Endothelial cell of umbilical vein (primary cell): ENCODE data around the gene CACNA1S. TPM values are rescaled to one million over a fixed set of nuclear protein-coding genes. Genes with fewer than 3 reads are reported as not detected.

Source experiments
- BruUV-seq: library from RNA; stranded (reverse); fragments of 400-500 nt; replicated peaks from 2 replicates; lab custom pipeline; 2021; lab: Mats Ljungman, UMichigan
- CTCF ChIA-PET: fragments of 300-600, 350-600 bp; sonication (Branson Sonifier 250); formaldehyde crosslinking; loops from one replicate; lab custom pipeline; 2021; ENCODE audit warnings: antibody characterized with exemption, inconsistent platforms; lab: Charles Lee
- POLR2A ChIA-PET: fragments of 300-600, 350-600 bp; sonication (Branson Sonifier 250); formaldehyde crosslinking; loops from one replicate; lab custom pipeline; 2021; ENCODE audit warnings: antibody characterized with exemption, inconsistent platforms; lab: Charles Lee
- DNase-seq: peaks from one replicate; pipeline ENCODE4 v3.0.0-alpha.2; 2011; ENCODE audit warnings: low read depth, low spot score
- FAIRE-seq: peaks from 2 replicates; lab custom pipeline; 2011; peaks lifted over from hg19 to GRCh38; lab: Jason Lieb, UNC
- H2AFZ ChIP-seq: 2 replicates; pipeline ENCODE4 v1.6.0; 2012; ENCODE audit warnings: low read depth, low read length, control low read depth, inconsistent platforms
- H3K27ac ChIP-seq: 2 replicates; pipeline ENCODE4 v1.5.1; 2011; ENCODE audit warnings: low read depth, mild to moderate bottlenecking, control low read depth, low read length, moderate library complexity; ENCODE audit not compliant: insufficient read depth
- H3K27me3 ChIP-seq, 2 experiments: 2 replicates each; pipeline versions ENCODE4 v1.6.0 to v1.6.1; 2011; ENCODE audit warnings: low read length in 2 of 2, mixed read lengths in 1 of 2; ENCODE audit not compliant: control insufficient read depth in 2 of 2, insufficient read depth in 2 of 2
- H3K36me3 ChIP-seq, 2 experiments: 2 replicates in 1 of 2; 3 replicates in 1 of 2; pipeline ENCODE4 v1.5.1; 2011; ENCODE audit warnings: low read length in 2 of 2, mild to moderate bottlenecking in 1 of 2, moderate library complexity in 1 of 2; ENCODE audit not compliant: control insufficient read depth in 2 of 2, insufficient read depth in 2 of 2; ENCODE audit errors: extremely low read depth in 1 of 2
- H3K4me1 ChIP-seq: 3 replicates; pipeline ENCODE4 v1.5.1; 2011; ENCODE audit warnings: mild to moderate bottlenecking, low read length; ENCODE audit not compliant: control insufficient read depth, insufficient read depth; ENCODE audit errors: extremely low read depth
- H3K4me2 ChIP-seq: 2 replicates; pipeline ENCODE4 v1.6.1; 2011; ENCODE audit warnings: low read length, control low read depth, mixed read lengths; ENCODE audit not compliant: insufficient read depth
- H3K4me3 ChIP-seq, 3 experiments: fragments of 200-600 bp in 1 of 3; sonication (generic), shearing (Covaris generic) in 1 of 3; replicated peaks in 1 of 3; 2 replicates each; pipeline ENCODE4 v1.5.1; 2011 to 2016; ENCODE audit warnings: control low read depth in 3 of 3, low read length in 3 of 3, mild to moderate bottlenecking in 2 of 3, inconsistent platforms in 1 of 3, low read depth in 1 of 3, moderate library complexity in 1 of 3; ENCODE audit not compliant: insufficient read depth in 1 of 3
- H3K79me2 ChIP-seq: 2 replicates; pipeline ENCODE4 v1.6.0; 2012; ENCODE audit warnings: low read length, inconsistent platforms; ENCODE audit not compliant: control insufficient read depth, insufficient read depth
- H3K9ac ChIP-seq: replicated peaks from 2 replicates; pipeline ENCODE3; 2011; ENCODE audit warnings: low read length, control low read depth; ENCODE audit not compliant: insufficient read depth; ENCODE audit errors: extremely low read depth
- H3K9me1 ChIP-seq: replicated peaks from 3 replicates; pipeline ENCODE4 v1.6.0; 2011; ENCODE audit warnings: mild to moderate bottlenecking, low read length; ENCODE audit not compliant: control insufficient read depth, insufficient read depth; ENCODE audit errors: extremely low read depth
- H3K9me3 ChIP-seq: replicated peaks from 2 replicates; pipeline ENCODE4 v1.5.1; 2012; ENCODE audit warnings: low read length, inconsistent platforms; ENCODE audit not compliant: control insufficient read depth, insufficient read depth
- H4K20me1 ChIP-seq: replicated peaks from 2 replicates; pipeline ENCODE3; 2011; ENCODE audit warnings: mild to moderate bottlenecking, low read length; ENCODE audit not compliant: control insufficient read depth, insufficient read depth; ENCODE audit errors: extremely low read depth
- EZH2 ChIP-seq: IDR thresholded peaks from 2 replicates; pipeline ENCODE4 v1.6.1; 2012; ENCODE audit warnings: borderline replicate concordance, low read depth, mild to moderate bottlenecking, moderate library complexity, low read length, inconsistent platforms; ENCODE audit not compliant: severe bottlenecking
- FOS ChIP-seq: IDR thresholded peaks from 2 replicates; pipeline ENCODE4 v1.6.1; 2011; ENCODE audit warnings: mild to moderate bottlenecking, low read length, moderate library complexity, borderline replicate concordance; ENCODE audit not compliant: insufficient read depth
- GATA2 ChIP-seq: IDR thresholded peaks from 2 replicates; pipeline ENCODE4 v1.7.0; 2011; ENCODE audit warnings: low read depth, mild to moderate bottlenecking, moderate library complexity, mixed read lengths, low read length; ENCODE audit not compliant: insufficient read length, insufficient read depth
- JUN ChIP-seq: IDR thresholded peaks from 2 replicates; pipeline ENCODE4 v1.6.1; 2011; ENCODE audit warnings: borderline replicate concordance, low read depth; ENCODE audit not compliant: insufficient read length, insufficient read depth
- MYC ChIP-seq: IDR thresholded peaks from one replicate; pipeline ENCODE4 v1.6.1; 2011; ENCODE audit warnings: mild to moderate bottlenecking, low read depth, low read length
- POLR2AphosphoS5 ChIP-seq: IDR thresholded peaks from 2 replicates; pipeline ENCODE4 v1.6.1; 2012; ENCODE audit warnings: low read depth, mild to moderate bottlenecking, control low read depth, low read length, moderate library complexity; ENCODE audit not compliant: insufficient read depth
- dilution Hi-C: fragments of 300-500 bp; cut with MboI; formaldehyde crosslinking; loops from one replicate; pipeline ENCODE4 v1.15.0; 2019; ENCODE audit warnings: low sequenced_read_pairs; ENCODE audit not compliant: extremely low pct_ligation_motif_present
- intact Hi-C: fragments of 100-400 bp; cut with micrococcal nuclease; formaldehyde crosslinking; loops from one replicate; pipeline ENCODE4 v1.10.0; 2022
- polyA plus RNA-seq, 4 experiments: library from polyadenylated mRNA; depleted of rRNA in 3 of 4; stranded (reverse) in 3 of 4; unstranded in 1 of 4; fragments of >200 nt; gene quantifications; 2 replicates each; pipeline versions ENCODE4 v1.2.1 to v1.2.3, GENCODE V29; 2011 to 2012; ENCODE audit warnings: missing spikeins in 1 of 4
- total RNA-seq: library from RNA; stranded (reverse); gene quantifications from 2 replicates; pipeline ENCODE4 v1.2.3, GENCODE V29; 2021
- TF ChIP-seq, protein P1 (sequence below), 2 donors: IDR thresholded peaks; 1 replicate in 1 of 2; 2 replicates in 1 of 2; pipeline ENCODE4 v1.5.1; 2011; ENCODE audit warnings: low read length in 2 of 2, mild to moderate bottlenecking in 2 of 2, moderate library complexity in 2 of 2, control low read depth in 1 of 2, inconsistent platforms in 1 of 2, low read depth in 1 of 2; ENCODE audit not compliant: insufficient read depth in 1 of 2; ENCODE audit errors: extremely low read depth in 1 of 2
- TF ChIP-seq, protein P2 (sequence below): IDR thresholded peaks from 2 replicates; pipeline ENCODE4 v1.6.1; 2011; ENCODE audit not compliant: insufficient read depth, insufficient read length

CACNA1S gene
- total and polyA plus RNA-seq, 2 donors (not counting 3 experiments of a cell fraction or from before 2014, with no cell fraction given), result not detected

DNA sequence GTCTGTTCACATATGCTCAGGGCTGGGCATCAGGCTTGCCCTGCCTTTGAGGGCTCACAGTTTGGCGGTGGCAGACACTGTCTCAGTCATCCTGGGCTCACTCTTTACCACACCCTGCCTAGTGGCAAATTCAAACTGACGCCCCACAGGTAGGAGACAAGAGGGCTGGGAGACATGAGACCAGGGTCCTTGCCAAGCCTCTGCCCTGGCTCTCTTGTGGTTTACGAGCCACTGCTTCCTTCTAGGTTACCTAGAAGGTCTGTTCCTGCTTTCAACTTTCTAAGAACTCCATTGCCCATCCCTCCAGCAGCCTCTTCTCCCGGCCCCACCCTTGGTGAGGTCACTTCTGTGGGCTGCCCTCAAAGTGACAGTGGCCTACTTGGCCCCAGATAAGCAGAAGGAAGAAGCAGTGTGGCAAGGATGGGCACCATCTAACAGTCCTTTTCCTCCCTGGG is 99.2 kb downstream of the CACNA1S start:
- H3K9me3 ChIP-seq, result no peaks in the 10 kb centered on the region
- H3K36me3 ChIP-seq, result no peaks in the 10 kb centered on the region
- H3K4me1 ChIP-seq, result peaks cover 34% of the 10 kb centered on the region
- no peak overlapping the region for H2AFZ ChIP-seq
- no TSS peak for BruUV-seq
- dilution Hi-C loops (no loop called here), intact Hi-C loops (no loop called here)
- H3K4me2 ChIP-seq, result no peak overlapping the region
- no peak overlapping the region for H3K4me3 ChIP-seq
- TF ChIP-seq, protein P1, sequence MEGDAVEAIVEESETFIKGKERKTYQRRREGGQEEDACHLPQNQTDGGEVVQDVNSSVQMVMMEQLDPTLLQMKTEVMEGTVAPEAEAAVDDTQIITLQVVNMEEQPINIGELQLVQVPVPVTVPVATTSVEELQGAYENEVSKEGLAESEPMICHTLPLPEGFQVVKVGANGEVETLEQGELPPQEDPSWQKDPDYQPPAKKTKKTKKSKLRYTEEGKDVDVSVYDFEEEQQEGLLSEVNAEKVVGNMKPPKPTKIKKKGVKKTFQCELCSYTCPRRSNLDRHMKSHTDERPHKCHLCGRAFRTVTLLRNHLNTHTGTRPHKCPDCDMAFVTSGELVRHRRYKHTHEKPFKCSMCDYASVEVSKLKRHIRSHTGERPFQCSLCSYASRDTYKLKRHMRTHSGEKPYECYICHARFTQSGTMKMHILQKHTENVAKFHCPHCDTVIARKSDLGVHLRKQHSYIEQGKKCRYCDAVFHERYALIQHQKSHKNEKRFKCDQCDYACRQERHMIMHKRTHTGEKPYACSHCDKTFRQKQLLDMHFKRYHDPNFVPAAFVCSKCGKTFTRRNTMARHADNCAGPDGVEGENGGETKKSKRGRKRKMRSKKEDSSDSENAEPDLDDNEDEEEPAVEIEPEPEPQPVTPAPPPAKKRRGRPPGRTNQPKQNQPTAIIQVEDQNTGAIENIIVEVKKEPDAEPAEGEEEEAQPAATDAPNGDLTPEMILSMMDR (IDR thresholded peaks at IDR 0.05; ENCODE audit: extremely low read depth in 1 of 2, insufficient read depth in 1 of 2, low read depth in 1 of 2, low read length in 2 of 2), result no peak
- TF ChIP-seq FOS (no peak), GATA2 (no peak), JUN (no peak), MYC (no peak), POLR2AphosphoS5 (no peak), EZH2 (no peak)
- TF ChIP-seq, protein P2, sequence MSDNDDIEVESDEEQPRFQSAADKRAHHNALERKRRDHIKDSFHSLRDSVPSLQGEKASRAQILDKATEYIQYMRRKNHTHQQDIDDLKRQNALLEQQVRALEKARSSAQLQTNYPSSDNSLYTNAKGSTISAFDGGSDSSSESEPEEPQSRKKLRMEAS, result no peak
- ChIA-PET POLR2A (no interaction called here), CTCF (interaction anchor here (1.6 to 4.0 kb wide), 2 partner anchors 30 to 41 kb away, joined by 4 to 44 read pairs; no protein-coding TSS in a partner anchor)
- DNase-seq, result no peak
- H3K9ac ChIP-seq, result no peak overlapping the region
- FAIRE-seq, result no peak
- H3K79me2 ChIP-seq, result no peaks in the 10 kb centered on the region
- H4K20me1 ChIP-seq, result no peaks in the 10 kb centered on the region
- no peaks in the 10 kb centered on the region for H3K27me3 ChIP-seq
- no peaks in the 10 kb centered on the region for H3K9me1 ChIP-seq
- no peak overlapping the region for H3K27ac ChIP-seq
